Ramos (cell line): ENCODE measurements around the gene KLHL8.

Experiments used
- in situ Hi-C: fragments of 300-500 bp; cut with MboI; formaldehyde crosslinking; loops from one replicate; pipeline ENCODE4 v1.14.3; 2022; ENCODE audit warnings: low sequenced_read_pairs; ENCODE audit not compliant: unreplicated experiment

The KLHL8 gene

DNA sequence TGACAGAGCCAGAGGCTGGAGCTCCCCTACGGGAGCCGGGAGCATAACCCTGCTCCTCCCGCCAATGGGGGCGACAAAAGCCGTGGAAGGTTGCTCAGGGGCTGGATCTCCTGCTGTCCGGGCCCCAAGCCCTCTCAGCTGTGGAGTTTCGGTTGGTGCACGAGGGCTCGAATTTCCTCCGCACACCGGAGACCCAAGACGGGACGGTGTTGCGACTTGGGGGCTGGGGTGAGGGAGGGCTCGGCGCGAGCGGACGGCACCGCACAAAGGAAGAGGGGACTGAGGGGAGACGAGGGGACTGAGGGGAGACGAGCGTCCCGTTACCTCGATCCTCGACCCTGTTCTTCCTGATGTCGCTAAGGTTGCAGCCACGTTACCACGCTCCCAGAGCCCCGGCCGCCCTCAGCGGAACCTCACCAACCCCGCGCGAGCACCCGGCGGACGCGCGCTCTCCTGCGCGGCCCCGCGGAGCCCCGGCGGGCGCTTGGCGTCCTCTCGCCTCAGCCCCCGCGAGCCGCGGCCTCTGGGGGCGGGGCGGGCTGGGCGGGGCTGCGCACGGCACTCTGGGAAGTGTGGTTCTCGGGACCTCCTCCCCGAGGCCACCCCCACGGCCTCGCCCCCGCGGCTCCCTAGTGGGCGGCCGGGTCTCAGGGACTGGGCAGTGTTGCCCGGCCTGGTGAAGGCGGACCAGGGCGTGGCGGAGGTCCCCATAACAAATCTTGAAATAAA, at the start of gene KLHL8:
Gene KLHL8 (minus strand): TSS at position 525 of the 729 bp plus-strand sequence. CDS start 25,079 bp downstream, outside the sequence.
- in situ Hi-C loops = no loop called here

DNA sequence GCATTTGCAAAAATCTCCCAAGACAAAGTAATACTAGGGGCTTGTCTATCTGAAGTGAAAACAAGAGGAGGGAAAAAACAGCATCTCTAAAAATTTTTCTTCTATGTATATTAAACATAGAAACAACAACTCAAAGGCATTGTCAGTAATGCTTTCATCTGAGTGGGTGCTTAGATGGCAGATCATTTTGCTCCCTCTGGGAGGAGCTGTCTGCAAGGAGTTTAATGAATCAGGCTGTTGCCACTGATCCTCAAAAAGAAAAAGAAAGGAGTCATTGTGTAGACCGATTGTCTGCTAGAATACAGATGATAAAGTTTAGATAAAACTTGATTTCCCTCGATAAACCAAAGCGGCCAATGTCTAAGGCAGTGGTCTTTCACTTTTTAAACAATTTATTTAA, 49.7 kb upstream of the KLHL8 start:
- in situ Hi-C loops = no loop called here

DNA sequence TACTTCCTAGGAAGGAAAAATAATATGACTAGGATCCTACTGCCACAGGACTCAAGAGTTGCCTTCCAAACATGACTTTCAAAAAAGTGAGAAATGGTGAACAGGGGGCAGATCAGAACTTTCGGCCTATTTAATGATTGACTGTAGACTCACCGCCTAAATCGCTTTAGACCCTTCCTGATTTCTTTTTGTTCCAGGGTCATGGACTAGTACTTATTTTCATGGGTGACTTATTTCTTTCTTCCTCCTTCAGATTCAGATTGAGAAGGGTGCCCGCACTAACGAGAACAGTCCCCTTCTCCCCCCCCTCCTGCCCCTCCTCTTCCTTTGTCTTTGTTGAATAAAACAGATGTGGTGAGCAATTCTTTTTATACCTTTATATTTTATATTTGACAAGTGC, 48.0 kb upstream of the KLHL8 start:
- in situ Hi-C loops = no loop called here

DNA sequence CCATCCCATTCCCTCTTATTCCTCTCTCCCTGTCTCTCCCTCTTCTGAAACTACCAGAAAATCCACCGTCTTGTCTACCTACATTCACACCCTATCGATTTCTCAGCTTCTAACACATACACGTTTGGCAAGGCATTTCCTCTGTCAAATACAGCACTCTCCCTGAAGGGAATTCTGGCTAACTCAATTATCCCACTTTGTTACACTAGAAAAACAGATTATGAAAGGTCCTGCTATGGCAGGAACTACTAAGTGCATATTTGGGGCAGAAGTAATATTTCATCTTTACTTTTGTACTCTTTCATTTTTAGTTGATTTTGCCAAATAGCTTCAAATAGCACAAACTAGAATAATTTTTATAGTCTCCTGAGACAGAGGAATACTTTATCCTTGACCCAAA, 46.6 kb upstream of the KLHL8 start:
- in situ Hi-C loops = no loop called here

DNA sequence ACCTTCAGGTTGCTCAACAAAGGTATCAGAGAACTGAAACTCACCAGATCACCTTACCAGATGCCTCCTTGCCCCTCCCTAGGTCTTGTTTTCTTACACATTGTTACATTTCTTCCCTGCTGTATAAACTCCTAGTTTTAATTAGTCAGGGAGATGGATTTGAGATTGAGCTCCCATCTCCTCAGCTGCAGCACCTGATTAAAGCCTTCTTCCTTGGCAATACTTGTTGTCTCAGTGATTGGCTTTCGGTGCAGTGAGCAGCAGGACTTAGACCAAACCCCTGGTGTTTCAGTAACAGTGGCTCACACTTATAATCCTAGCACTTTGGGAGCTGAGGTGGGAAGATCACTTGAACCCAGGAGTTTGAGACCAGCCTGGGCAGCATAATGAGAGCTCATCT, 42.5 kb upstream of the KLHL8 start:
- in situ Hi-C loops = no loop called here

DNA sequence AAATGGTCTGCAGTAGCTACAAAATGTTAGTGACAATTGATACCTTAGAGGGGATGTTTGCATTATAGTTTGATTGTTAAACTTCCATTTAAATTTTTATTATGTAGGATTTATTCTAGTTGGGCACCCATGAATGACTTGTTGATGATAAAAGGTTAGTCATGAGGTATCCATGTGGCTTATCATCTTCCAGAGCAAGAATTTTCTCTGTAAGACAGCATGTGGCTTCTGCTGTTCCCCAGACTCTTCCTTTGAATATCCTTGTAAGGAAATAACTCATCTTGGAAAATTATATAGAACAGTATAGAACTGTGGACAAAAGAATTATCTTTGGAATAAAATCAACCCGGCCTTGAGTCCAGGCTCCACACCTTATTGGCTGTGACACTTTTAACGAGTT, 40.1 kb upstream of the KLHL8 start:
- in situ Hi-C loops = no loop called here

DNA sequence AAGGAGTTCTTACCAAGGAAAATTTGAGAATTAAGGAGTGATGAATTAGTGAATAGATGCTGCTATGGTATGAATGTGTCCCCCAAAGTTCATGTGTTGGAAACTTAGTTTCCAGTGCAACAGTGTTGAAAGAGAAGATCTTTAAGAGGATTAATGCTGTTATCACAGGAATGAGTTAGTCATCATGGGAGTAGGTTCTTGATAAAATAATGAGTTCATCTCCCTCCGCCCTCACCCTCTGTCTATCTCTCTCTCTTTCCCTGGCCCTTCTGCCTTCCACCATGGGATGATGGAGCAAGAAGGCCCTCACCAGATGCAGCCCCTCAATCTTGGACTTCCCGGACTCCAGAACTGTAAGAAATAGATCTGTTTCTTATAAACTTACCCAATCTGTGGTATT, 38.3 kb upstream of the KLHL8 start:
- in situ Hi-C loops = no loop called here

DNA sequence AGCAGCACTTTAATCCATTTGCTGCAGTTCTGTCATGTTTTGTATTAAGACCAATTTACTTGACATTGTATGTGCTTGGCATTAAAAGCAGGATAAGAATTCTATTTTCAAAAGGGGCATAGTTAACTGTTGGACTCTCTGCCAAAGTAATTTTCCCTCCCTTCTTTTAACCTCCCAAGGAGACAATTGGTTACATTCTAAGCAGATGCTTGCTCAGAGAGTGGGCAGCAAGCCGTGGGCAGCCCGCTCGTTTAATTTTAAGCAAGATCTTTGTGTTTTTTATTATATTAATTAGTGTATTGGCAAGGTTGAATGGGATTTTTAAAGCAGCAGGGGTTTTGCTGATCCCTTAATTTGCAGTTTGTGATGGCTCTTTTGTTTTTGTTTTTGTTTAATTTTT, 37.1 kb upstream of the KLHL8 start:
- in situ Hi-C loops = no loop called here

DNA sequence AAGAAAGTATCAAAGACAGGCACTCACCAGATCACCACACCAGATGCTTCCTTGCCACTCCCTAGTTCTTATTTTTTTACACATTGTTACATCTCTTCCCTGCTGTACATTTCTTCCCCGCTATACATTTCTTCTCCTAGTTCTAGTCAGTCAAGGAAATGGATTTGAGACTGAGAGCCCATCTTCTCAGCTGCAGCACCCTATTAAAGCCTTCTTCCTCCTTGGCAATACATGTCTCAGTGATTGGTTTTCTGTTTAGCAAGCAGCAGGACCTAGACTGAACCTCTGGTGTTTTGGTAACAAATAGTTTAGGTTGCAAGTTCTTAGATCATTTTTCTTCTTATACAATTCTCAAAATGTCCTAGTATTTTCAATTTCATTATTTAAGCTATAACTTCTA, 35.3 kb upstream of the KLHL8 start:
- in situ Hi-C loops = no loop called here

DNA sequence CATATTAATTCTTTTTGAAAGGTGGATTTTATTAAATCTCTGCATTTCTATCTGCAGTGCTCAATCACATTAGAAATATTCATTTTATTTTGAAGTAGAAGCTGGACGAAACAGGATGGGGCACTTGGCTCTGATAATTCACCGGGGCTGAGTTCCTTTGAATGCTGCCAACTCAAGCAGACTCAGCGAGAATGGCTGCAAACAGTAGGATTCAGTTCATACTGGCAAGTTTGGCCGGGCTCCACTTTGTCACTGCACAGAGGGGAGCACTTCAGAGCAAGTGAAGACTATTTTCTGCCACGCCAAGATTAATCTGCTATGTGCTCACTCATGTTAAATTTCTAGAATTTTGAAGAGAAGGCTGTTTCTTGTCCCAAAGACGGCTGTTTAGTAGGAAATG, 30.7 kb upstream of the KLHL8 start:
- in situ Hi-C loops = no loop called here

DNA sequence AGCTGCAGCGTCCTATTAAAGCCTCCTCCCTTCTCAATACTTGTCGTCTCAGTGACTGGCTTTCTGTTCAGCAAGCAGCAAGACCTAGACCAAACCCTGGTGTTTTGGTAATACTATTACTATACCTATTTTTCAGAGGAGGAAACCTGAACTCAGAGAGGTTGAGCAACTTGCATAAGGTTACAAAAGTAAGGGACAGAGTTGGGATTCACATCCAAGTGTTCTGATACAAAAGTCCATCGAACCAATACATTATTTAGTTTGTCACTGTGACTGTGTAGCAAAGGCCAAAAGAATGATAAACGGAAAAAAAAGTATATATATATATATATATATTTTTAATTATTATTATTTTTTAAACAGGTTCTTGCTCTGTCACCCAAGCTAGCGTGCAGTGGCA, 29.9 kb upstream of the KLHL8 start:
- in situ Hi-C loops = no loop called here

DNA sequence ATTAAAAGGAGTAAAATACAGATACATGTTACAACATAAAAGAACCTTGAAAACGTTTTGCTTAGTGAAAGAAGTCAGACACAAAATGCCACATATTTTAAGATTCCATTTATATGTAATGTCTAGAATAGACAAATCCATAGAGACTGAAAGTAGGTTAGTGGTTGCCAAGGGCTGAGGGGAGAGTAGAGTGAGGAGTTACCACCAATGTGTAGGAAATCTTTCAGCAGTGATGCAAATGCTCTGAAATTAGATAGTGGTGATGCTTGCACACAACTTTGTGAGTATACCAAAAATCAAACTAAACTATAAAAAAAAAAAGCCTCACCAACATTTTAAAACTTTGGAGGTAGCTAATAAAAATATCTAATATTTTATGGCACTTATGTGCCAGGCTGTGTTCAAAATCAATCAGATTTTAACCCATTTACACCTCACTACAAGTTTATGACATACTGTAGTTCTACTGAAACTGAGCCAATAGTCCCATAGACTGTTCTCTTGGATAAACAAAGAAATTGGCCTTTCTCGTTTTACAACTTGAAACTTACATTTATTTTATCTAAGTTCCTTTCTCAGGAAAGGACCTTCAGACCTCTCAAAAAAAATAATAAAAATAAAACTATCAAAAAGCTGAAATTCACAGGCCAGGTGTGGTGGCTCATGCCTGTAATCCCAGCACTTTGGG, 29.1 kb upstream of the KLHL8 start:
- in situ Hi-C loops = no loop called here

DNA sequence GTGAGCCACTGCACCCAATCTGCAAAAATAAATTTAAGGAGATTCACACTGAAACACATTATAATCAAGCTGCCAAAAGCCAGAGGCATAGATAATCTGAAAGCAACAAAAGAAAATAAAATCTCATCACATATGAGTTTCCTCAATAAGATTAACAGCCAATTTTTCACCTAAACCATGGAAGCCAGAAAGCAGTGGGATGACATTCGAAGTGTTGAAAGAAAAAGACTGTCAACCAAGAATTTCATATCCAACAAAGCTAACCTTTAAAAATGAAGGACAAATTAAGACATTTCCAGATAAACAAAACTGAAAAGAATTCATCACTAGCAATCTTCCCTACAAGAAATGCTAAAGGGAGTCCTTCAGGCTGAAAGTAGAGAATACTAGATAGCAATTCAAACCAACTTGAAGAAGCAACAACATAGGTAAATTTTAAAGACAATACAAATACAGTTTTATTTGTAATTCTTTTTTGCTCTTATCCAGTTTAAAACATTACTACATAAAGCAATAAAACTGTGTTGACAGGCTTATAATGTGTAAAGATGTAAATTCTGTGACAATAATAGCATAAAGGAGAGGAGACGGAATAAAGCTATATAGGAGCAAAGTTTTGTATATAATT, 23.1 kb upstream of the KLHL8 start:
- in situ Hi-C loops = no loop called here

DNA sequence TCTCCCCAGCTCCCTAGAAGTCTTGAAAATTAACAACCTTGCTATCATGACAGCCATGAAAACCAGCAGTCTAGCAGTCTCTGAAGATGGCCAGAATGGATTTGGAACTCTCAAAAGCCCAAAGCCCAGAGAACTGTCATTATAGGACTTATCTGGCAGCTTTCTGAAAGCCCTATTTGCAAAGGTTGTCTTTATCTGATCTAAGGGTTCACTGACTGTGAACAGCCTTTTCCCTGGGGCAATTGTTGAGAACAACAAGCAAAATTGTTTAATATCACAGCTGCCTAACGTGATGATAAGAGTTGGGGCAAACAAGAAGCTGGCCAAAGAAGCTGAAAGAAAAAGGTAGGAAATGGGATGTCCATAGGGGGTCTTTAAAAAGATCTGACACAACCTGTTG, 20.9 kb upstream of the KLHL8 start:
- in situ Hi-C loops = no loop called here

DNA sequence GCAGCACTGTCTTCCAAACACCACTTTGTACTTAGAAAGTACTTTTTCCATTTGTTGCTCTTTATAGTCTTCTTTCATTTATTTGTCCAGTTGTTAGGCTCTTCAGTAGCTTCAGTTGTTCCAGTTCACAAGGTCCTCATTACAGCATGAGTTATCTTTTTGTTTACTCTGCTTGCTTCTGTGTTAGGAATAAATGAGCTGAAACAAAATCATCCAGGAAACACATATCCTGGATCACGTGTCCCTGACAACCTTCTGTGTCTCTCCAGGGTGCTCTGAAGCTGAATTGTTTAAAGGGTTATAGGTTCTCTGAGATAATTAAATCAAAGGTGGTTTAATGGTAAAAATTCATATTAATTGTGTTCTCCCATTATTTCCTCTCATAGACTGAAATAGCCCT, 19.9 kb upstream of the KLHL8 start:
- in situ Hi-C loops = no loop called here

DNA sequence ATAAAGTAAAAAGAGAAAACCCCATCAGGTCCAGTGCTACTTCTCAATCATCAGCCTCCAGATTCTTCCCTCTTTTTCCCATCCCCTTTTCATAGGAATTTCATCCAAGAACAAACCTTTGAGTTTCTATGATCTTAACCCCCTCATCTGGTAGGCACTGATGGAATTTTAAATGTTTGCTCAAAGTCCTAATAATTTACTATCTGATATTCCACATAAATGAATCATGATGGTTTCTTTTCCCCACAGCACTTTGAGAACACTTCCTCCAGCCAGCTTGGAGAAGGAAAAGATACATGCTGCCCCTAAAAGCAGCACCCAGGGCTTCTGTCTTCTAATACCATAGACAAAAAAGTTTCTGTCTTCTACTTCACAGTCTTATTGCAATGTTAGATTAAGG, 19.4 kb upstream of the KLHL8 start:
- in situ Hi-C loops = loop anchor here (10.0 kb wide), 1 partner anchor 325 kb away; no protein-coding TSS in a partner anchor

DNA sequence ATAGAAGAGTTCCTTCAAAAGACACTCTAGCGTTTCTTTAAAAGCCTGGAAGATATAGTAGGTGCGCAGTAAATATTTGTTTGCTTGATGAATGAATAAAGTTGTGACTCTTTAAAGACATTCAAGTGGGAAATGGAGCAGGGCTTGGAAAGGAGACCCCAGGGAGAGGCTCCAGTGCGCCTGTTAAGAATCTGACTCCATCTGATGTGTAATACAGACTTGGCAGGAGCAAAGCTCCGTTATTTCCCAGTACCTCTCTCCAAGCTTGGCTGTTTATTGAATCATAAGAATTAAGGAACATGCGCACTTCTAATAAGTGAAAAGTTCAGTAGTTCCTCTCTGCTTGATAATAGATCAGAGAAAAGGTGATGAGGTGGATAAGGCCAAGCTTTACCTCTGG, 18.8 kb upstream of the KLHL8 start:
- in situ Hi-C loops = loop anchor here (10.0 kb wide), 1 partner anchor 324 kb away; no protein-coding TSS in a partner anchor

DNA sequence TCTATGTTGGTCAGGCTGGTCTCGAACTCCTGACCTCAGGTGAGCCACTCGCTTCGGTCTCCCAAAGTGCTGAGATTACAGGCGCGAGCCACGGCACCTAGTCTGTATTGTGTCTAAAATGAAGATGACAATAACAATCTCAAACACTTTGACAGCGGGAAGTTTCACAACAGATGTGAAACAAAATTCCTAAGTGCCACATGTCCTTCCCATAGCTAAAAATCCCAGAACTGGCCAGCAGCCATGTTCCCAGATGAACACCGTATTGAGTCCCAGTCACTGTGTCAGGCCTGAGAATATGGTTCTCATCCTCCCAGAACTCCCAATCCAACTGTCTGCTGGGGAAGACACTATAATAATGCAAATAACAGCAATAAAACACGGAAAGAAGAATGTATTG, 16.4 kb upstream of the KLHL8 start:
- in situ Hi-C loops = loop anchor here (10.0 kb wide), 1 partner anchor 322 kb away; no protein-coding TSS in a partner anchor

DNA sequence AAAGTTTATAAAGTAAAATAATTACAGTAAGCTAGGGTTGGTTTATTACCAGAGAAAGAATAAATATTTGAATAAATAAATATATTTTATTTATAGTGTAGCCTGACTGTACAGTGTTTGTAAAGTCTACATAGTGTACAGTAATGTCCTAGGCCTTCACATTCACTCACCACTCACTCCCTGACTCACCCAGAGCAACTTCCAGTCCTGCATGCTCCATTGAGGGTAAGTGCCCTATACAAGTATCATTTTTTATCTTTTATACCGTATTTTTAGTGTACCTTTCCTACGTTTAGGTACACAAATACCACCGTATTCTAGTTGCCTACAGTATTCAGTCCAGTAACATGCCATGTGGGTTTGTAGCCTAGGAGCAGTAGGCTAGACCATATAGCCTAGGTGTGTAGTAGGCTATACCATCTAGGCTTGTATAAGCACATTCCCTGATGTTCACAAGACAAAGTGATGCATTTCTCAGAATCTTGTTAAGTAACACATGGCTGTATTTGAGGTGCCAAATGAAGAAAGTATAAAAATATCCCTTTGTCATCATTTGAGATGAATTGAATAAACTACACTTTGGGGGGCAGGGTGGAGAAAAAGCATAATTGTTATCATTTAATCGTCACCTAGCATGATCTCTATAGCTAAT, 14.7 kb upstream of the KLHL8 start:
- in situ Hi-C loops = loop anchor here (10.0 kb wide), 1 partner anchor 320 kb away; no protein-coding TSS in a partner anchor

DNA sequence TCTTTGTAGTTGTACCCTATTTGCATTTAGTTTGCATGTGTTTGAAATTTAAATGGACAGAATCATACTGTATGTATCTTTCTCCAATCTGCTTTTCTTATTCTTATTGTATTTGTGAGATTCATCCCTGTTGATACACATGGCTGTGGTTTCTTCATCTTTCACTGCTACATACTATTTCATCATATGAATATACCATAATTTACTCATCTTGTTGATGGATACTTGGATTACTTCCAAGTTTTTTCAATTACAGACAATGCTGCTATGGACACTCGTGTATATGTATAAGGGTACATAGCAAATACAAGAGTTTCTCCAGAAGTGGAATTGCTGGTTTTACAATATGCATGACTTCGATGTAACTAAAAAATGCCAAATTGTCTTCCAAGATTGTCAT, 11.8 kb upstream of the KLHL8 start:
- in situ Hi-C loops = loop anchor here (5.0 to 10.0 kb wide), 2 partner anchors 80 to 317 kb away; no protein-coding TSS in a partner anchor

DNA sequence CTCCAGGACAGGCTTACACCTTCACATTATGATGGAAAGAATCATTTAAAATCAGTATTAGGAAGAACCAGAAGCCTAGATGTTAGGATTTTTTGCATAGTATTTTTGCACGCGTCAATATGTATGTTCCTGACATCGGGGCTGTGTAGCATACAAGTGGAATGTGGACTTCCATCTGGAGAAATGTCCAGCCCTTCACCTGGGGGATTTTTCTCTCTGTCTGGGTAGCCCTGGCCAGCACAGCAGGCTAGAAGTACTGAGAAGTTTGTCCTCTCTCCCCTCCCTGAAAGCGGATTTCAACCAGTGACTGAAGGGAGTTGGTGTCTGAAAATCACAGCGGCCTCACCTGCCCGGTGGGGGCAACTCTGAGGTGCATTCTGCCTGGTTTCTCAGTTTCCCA, 10.4 kb upstream of the KLHL8 start:
- in situ Hi-C loops = loop anchor here (5.0 to 10.0 kb wide), 2 partner anchors 79 to 316 kb away; no protein-coding TSS in a partner anchor
